GM12873 (cell line): Measurements from ENCODE around the gene MACC1.

Experiments used
- TF ChIP-seq, protein P1 (sequence below): IDR thresholded peaks from 2 replicates; pipeline ENCODE4 v1.5.1; 2012; ENCODE audit warnings: low read depth, mild to moderate bottlenecking, moderate library complexity, low read length, control low read depth; ENCODE audit not compliant: insufficient read depth; ENCODE audit errors: missing control alignments

Gene MACC1

DNA sequence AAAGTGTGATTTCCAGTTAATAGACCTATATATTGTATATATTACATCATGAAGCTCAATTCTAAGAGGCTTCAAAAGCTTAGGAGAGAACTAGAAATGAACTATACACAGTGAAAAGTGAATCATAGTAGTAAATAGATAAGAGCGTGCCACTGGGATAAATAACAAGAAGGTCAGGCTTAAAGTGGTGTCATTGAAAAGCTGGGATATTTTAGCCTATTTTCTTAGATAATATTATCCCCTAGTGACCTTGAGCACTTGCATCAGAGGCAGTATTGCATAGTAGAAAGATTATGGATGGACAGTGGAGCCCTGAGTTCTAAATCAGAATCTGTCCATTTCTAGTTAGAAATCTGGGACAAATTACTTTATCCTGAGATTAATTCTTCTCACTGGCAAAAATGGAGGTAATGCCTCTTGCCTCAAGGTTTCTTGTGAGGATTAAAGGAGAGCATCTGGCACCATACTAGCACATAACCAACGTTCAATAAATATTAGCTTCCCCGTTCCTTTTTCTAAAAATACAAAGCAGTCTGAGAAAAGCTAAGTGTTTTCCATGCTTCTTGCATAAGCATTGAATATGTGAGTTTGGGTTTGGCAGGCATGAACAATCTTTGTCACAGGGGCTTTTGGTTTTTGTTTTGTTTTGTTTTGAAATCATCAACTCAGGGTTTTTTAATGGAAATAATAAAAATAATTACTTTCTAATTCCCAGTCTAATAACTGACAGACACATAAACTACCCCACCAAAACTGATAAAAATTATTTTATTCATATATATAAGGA is 27.3 kb upstream of the MACC1 start:
- TF ChIP-seq, protein P1, sequence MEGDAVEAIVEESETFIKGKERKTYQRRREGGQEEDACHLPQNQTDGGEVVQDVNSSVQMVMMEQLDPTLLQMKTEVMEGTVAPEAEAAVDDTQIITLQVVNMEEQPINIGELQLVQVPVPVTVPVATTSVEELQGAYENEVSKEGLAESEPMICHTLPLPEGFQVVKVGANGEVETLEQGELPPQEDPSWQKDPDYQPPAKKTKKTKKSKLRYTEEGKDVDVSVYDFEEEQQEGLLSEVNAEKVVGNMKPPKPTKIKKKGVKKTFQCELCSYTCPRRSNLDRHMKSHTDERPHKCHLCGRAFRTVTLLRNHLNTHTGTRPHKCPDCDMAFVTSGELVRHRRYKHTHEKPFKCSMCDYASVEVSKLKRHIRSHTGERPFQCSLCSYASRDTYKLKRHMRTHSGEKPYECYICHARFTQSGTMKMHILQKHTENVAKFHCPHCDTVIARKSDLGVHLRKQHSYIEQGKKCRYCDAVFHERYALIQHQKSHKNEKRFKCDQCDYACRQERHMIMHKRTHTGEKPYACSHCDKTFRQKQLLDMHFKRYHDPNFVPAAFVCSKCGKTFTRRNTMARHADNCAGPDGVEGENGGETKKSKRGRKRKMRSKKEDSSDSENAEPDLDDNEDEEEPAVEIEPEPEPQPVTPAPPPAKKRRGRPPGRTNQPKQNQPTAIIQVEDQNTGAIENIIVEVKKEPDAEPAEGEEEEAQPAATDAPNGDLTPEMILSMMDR = no peak

GRCh38 chr7:20241911-20242261 is 24.7 kb upstream of the MACC1 start:
- TF ChIP-seq, protein P1 = no peak

DNA sequence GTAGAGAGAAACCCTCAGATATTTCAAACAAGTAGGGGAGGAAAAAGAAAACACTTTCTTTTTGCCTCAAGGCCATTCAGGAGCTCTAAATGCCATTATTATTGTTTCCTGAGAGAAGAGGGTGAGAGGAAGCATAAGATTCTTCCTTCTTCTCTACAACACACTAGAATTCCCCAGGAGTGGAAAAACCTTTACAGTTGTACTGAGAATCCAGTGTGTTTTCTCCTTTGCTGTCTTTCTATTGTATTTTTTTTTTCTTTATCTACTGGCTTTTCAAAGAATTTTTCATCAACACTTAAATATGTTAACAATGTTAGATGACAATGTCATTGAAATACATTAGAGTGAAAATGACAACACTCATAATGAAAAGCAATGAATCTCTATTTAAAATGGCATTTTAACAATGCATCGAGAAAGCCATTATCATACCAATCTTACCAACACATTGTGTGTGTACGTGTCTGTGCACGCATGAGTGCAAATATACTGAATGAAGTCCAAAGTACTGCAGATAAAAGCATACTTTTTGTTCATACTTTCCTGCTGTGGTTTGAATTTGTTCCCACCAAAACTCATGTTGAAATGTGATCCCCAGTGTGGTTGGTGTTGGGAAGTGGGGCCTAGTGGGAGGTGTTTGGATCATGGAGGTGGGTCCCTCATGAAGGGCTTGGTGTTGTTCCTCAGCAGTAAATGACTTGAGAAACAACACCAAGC is 24.2 kb upstream of the MACC1 start:
- TF ChIP-seq, protein P1 = no peak

DNA sequence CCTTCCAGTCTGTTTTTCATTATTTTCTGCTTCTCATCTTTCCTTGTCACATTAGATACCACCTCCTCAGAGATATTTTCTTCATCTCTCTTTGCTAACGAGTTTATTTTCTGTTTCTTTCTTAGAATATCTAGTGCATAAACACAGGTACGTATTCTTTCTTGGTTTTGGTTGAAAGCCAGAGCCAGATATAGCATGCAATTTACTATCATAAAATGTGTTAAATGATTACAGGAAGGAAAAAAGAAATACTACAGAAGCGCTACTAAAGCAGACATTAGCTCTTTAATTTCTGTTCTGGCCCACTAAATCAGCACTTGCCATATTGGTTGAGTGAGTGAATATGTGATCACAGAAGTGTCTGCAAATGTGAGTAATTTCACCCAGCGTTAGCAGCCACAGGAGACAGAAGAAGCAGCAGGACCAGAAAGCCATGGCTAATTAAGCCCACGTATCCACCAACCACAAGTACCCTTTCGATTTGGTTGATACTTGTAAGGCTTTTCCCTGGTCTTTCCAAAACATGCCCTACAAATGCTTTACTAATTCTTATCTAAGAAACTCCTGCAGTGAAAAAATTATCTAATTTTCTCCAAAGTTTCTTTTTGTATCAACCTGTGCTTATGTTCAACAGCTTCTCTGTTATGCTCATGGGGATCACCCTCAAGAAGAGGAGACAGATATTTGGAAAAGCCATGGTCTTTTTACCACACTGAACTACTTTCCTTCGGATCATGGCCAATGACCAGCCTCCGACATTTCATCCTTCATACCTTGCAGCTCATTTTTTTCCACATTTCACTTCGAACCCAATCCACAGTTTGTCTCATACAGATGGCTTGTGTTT is 23.1 kb upstream of the MACC1 start:
- TF ChIP-seq, protein P1 = no peak

GRCh38 chr7:20238754-20239324 is 21.7 kb upstream of the MACC1 start:
- TF ChIP-seq, protein P1 = no peak

GRCh38 chr7:20238194-20238753 is 21.1 kb upstream of the MACC1 start:
- TF ChIP-seq, protein P1 = no peak
